Fibroblast of lung (primary cell): ENCODE measurements around the gene ZSWIM6.

Experiments
- CTCF ChIP-seq, 2 donors: IDR thresholded peaks in 1 of 2; conservative IDR thresholded peaks in 1 of 2; 1 replicate in 1 of 2; 2 replicates in 1 of 2; pipeline ENCODE4 v1.5.1; 2011 to 2012; ENCODE audit warnings: low read length in 2 of 2, control low read depth in 1 of 2, inconsistent platforms in 1 of 2, low read depth in 1 of 2, mild to moderate bottlenecking in 1 of 2
- EZH2 ChIP-seq: IDR thresholded peaks from 2 replicates; pipeline ENCODE4 v1.5.1; 2012; ENCODE audit warnings: low read length, control low read depth, mild to moderate bottlenecking; ENCODE audit errors: missing control alignments

- TF ChIP-seq CTCF (conservative IDR thresholded peaks at IDR 0.05 in 1 of 2, IDR thresholded peaks at IDR 0.05 in 1 of 2; ENCODE audit: low read depth in 1 of 2, low read length in 2 of 2) = no peak
- no peak for TF ChIP-seq EZH2
Observed at GRCh38 chr5:61385627-61386026, 53.6 kb downstream of the ZSWIM6 start.
